ENCODE results near the gene PPFIBP1. TPM values are rescaled to one million over a fixed set of nuclear protein-coding genes. Genes with fewer than 3 reads are reported as not detected.
A peak's percentile ranks its signal among the peaks of the same experiment; 100 is the strongest.
"Not testable (repeated sequence)": the region's sequence is repeated elsewhere in the genome, so short reads cannot be mapped to it uniquely, and the experiment has no call there.

PPFIBP1 gene
- total and polyA plus RNA-seq, 12 donors, result 9.6 to 123 (median 74.3) TPM

DNA sequence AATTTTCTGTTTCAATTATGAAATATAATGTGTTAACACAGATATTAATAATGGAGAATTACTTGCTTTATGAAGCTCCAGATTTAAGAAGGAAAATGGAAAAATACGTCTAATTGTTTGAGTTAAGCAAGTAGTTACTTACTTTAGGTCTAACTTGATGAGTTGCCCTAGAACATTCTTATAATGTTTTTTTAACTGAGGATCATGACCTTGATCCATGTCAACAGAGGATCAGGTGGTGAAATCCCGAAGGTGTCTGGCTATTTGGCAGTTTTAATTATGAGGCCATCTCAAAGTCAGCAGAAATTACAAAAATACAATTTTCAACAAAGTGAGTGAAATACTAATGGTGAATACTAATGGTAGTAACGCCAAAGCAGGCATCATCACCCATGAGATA is 115.3 kb downstream of the PPFIBP1 start:
- Histone ChIP-seq H3K4me3 (no peak overlapping the region), H3K27me3 (no peaks in the 10 kb centered on the region), H3K27ac (no peak overlapping the region), H3K4me1 (replicated peaks in 1 of 2) (peaks cover 0 to 10% of the 10 kb centered on the region in 2 donors), H3K36me3 (replicated peaks in 1 of 2) (peaks cover 0 to 4% of the 10 kb centered on the region in 2 donors), H3K9me3 (replicated peaks in 1 of 3) (no peaks in the 10 kb centered on the region)
- no peak for DNase-seq
- TF ChIP-seq, protein P1, sequence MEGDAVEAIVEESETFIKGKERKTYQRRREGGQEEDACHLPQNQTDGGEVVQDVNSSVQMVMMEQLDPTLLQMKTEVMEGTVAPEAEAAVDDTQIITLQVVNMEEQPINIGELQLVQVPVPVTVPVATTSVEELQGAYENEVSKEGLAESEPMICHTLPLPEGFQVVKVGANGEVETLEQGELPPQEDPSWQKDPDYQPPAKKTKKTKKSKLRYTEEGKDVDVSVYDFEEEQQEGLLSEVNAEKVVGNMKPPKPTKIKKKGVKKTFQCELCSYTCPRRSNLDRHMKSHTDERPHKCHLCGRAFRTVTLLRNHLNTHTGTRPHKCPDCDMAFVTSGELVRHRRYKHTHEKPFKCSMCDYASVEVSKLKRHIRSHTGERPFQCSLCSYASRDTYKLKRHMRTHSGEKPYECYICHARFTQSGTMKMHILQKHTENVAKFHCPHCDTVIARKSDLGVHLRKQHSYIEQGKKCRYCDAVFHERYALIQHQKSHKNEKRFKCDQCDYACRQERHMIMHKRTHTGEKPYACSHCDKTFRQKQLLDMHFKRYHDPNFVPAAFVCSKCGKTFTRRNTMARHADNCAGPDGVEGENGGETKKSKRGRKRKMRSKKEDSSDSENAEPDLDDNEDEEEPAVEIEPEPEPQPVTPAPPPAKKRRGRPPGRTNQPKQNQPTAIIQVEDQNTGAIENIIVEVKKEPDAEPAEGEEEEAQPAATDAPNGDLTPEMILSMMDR (IDR thresholded peaks at IDR 0.05), result no peak
- no peak for TF ChIP-seq POLR2A (IDR thresholded peaks at IDR 0.05)
- 60 to 80% (median 73%) methylated on average over 3 of the region's 3 CpGs for WGBS, 4 donors
- intact Hi-C loops (cut with DNase I), result no loop called here

DNA sequence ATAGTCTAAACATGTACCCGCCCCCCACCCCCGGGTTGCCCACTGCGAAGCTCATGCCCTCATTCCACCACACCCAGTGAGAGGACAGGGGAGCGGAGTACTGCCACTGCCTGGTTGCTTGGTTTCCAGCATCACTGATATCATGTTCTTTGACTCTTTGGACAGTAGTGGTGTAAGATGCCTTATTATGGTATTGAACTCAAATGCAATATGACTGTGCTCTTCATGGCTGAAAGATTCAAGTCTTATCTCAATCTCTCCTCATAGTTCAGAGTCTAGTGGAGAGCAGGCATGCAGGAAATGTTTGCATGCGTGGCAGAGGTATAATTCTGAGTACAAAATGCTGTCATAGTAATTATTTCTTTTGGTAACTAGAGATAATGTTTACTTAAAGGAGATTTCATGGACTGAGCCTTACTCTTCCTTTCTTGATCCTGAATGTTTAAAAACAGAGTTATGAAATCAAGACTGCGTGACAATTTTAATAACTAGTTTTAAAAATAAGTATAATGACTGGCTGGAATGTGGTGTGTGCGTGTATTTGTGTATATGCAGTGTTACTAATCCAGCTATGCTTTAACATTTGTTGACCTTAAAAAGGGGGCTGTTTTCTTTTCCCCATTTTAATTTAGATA is 116.7 kb downstream of the PPFIBP1 start:
- H3K36me3 ChIP-seq (replicated peaks in 1 of 2); H3K9me3 ChIP-seq (replicated peaks in 1 of 3); H3K27me3 ChIP-seq; H3K4me3 ChIP-seq; H3K27ac ChIP-seq; intact Hi-C loops (cut with DNase I); DNase-seq; H3K4me1 ChIP-seq (replicated peaks in 1 of 2): not testable (repeated sequence)
- WGBS, 4 donors, result 88 to 94% (median 89%) methylated on average over 7 of the region's 7 CpGs

DNA sequence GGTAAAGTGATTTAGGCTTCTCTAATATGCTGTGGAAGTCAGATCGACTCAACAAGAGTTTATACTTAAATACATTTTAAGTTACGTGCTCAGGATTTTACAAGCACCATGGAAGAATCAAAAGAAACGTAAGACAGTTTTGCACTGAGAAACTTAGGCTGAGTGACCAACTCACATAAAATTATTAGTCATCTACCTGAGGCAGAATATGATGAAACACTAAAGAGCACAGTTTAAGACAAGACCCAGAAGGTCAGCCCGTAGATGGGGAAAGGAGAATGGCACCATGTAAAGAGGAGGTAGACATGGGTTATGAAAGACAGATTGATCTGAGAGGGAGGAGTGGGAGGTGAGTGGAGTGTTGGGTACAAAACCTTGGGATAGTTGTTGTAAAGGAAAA is 118.4 kb downstream of the PPFIBP1 start:
- DNase-seq; H3K4me3 ChIP-seq; H3K4me1 ChIP-seq (replicated peaks in 1 of 2); H3K27ac ChIP-seq; H3K27me3 ChIP-seq; H3K9me3 ChIP-seq (replicated peaks in 1 of 3); H3K36me3 ChIP-seq (replicated peaks in 1 of 2); intact Hi-C loops (cut with DNase I): not testable (repeated sequence)
- 87 to 99% (median 96%) methylated on average over 4 of the region's 4 CpGs for WGBS, 4 donors

DNA sequence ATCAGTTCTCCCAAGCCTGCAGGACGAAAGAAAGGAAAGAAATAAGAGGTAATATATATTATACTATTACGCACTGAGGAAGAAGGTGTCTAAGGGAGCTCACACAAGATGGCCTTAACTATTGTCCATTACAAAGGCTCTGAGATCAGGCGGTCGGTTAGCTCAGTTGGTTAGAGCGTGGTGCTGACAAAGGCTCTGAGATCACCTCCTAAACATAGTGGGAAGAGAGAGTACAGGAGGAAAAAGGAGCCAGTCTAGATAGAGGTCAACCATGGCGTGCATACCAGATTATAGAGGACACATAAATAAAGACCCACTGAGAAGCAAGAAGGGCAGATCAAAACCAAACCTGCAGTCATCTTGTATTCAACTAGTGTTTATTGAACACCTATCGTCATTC is 118.9 kb downstream of the PPFIBP1 start:
- H3K27me3 ChIP-seq; H3K27ac ChIP-seq; H3K4me1 ChIP-seq (replicated peaks in 1 of 2); H3K36me3 ChIP-seq (replicated peaks in 1 of 2); H3K4me3 ChIP-seq; H3K9me3 ChIP-seq (replicated peaks in 1 of 3); DNase-seq; intact Hi-C loops (cut with DNase I): not testable (repeated sequence)
- 93 to 99% (median 96%) methylated on average over 5 to 6 of the region's 7 CpGs for WGBS, 4 donors

DNA sequence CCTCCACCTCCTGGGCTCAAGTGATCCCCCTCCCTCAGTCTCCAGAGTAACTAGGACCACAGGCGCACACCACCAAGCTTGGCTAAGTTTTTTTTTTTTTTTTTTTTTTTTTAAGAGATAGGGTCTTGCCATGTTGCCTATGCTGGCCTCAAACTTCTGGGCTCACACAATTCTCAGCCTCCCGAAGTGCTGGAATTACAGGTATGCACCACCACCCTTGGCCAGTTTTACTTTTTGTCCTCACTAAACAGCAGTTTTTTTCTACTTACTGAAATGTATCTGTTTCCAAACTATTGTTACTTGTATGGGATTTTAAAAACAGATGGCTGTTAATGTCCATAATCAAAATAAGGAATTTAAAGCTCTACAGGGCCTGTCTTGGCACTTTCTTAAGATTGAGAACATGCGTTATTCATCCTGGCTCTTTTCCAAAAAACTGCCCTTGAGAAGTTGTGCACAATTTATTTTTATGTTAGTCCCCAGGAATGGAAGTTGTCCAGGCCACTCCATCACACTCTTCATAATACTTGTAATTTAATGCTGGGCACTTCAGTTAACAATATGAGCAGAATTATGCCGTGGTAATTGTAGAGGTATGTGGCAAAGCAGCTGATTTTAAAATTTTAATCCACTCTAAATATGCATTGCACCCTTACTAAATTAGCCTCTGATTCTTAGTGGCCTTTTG is 120.3 kb downstream of the PPFIBP1 start:
- H3K36me3 ChIP-seq (replicated peaks in 1 of 2), result no peaks in the 10 kb centered on the region

More for the DNA sequence above, 120.3 kb downstream of the PPFIBP1 start:
- 42 to 65% (median 62%) methylated on average over 4 of the region's 4 CpGs for WGBS, 4 donors
- intact Hi-C loops (cut with DNase I), result no loop called here
- peak in 1 of 7 donors; percentile 16 for DNase-seq
- Histone ChIP-seq H3K4me3 (no peak overlapping the region), H3K4me1 (replicated peaks in 1 of 2) (peaks cover 0 to 4% of the 10 kb centered on the region in 2 donors), H3K9me3 (replicated peaks in 1 of 3) (no peaks in the 10 kb centered on the region), H3K27ac (no peak overlapping the region), H3K27me3 (no peaks in the 10 kb centered on the region)
- TF ChIP-seq POLR2A (IDR thresholded peaks at IDR 0.05), result no peak
- TF ChIP-seq, protein P1 (IDR thresholded peaks at IDR 0.05), result no peak
